AML-193 (cell line): ENCODE results near the gene CACNG4.

Source experiments
- DNase-seq, 2 experiments: peaks; one replicate each; lab custom pipeline; 2025; lab: John Stamatoyannopoulos, UW

CACNG4 gene

DNA sequence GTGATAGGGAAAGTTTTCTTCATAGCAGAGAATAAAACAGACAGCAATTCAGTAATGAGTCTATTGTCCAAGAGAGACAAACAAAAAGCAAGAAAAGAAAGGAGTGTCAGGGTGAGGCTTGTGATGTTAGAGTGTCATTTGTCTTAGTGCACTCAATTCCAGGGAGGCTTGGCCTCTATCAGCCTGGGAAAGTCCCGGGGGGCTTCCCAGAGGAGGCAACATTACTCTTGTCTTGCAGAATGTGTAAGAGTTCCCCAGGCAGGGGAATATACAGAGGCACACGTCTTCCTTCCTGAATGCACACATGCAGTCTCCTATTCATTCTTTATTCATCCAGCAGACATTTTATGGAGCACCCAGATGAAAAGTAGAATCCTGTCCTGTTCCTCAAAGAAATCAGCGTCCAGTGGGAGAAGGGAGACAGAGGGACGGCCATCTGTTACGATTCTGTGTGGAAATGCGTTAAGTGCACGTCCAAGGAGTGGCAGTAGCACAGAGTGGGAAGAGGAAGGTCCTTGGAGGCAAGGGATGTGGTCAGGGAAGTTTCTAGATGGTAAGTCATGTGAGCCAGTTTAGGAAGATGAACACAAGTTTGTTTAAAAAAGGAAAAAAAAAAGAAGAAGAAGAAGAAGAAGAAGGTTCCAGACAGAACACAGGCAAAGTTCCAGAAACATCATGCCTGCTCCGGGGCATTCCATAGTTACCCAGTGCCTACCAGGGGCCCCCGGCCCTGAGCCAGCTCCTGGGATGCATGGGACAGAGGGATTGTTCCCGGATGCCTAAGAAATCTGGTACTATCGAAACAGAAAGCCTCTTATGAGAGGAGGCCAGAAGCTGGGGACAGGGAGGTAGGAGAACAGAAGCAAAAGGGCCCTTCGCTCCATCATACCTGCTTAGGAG is 21.1 kb downstream of the CACNG4 start:
- DNase-seq, result no peak

DNA sequence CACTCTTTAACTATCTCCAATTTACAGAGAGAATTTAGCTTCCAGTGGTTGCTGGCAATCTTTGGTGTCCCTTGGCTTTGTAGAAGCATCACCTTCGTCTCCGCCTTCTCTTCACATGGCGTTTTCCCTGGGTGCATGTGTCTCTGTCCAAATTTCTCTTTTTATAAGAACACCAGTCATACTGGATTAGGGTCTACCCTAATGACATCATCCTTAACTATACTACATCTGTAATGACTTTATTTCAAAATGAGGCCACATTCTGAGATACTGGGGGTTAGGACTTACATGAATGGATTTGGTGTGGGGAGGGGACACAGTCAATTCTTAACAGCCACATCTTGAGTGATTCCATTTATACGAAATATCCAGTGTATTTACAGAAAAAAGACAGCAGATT is 22.2 kb downstream of the CACNG4 start:
- DNase-seq, result no peak

DNA sequence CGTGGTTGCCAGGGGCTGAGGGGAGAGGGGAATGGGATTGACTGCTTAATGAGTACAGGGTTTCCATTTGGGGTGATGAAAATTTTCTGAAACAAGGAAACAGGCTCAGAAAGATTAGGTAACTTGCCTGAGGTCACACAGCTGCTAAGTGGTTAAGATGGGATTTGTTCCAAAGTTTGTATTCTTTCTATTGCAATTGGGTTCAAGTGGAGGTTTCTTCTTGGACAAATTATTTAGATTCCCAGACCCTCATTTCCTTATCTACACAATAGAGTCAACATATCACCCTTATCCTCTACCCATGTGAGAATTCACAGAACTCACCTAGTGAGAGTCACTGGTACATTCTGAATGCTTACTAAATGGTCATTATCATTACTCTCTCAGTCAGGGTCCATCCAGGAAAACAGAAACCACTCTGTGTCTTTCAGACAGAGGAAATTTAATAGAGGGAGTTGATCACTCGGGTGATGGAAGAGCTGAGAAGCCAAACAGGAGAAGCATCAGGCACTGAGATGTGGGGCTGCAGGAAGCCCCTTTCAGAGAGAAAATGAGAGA is 22.6 kb downstream of the CACNG4 start:
- no peak for DNase-seq

DNA sequence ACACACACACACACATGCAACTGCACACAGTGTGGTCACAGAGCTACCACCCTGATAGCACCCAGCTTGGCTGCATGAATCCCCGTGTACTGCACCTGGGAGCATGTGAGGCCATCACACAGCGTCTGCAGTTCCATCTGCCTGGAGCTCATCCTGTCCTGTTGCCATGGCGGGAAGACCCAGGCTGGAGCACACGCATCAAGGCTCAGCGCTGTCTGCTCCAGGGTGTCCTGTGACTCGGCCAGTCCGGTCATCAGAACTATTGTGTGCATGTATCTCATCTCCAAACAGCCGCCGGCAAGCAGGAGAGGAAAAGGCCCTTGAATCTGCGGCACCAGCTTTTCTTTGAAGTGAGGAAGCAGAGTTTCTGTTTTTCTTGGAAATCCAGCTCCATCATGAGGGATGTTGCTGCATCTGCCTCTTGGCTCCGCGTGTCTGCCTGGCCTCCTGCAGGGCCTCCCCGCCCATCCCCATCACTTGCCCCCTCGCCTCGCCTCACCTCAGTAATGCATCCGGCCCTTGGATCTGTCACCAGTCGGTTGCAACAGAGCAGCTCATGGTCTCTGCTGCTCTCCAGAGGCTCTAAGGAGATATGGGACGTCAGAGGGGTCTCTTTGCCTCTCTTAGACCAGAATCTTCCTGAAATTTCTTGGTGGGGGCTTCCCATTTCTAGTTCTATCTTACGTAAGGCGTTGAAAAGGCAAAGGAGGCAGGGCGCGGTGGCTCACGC is 23.7 kb downstream of the CACNG4 start:
- DNase-seq, result no peak

DNA sequence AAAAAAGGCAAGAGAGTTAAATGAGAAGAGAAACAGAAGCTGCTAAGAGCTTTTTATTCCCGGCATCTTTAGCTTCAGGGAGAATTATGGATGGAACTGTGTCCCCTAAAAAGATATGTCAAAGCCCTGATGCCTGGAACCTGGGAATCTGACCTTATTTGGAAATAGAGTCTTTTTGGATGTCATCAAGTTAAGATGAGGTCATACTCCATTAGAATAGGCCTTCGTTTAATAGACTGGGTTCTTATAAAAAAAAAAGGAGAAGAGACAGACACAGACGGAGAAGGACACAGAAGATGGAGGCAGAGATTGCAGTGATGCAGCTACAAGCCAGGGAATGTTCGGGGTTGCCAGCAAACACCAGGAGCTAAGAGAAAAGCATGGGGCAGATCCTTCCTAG is 24.6 kb downstream of the CACNG4 start:
- no peak for DNase-seq

DNA sequence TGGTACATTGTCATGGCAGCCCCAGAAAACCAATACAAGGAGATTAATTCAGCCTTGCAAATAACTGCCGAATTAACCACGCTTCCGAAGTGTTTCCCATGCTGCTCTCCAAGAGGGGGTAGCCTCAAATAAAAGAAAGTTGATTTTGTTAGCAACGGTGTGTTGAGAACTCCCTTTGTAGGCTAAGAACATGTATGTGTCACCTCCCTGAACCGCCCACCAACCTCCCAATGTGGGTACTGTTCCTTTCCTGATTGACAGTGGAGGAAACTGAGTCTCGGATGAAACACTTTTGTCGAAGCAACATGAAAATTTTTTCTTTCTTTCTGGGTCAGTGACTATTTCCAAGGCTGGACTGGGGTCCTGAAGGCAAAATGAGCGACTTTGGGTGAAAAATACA is 25.1 kb downstream of the CACNG4 start:
- no peak for DNase-seq

DNA sequence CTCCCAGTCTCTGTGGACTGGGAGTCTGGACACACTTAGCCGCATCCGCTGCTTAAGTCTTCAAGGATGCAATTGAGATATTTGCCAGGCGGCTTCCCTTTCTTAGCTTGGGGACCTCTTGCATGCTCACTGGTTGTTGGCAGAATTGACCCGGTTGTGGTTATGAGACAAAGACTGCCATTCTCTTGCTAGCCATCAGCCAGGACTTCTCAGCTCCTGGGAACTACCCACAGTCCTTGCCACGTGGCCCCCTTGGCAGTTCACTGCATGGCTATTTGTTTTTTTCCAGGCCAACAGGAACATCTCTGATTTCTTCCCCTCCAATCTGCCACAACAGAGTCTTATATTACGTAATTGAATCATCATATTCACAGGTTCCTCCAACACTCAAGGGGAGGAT is 25.5 kb downstream of the CACNG4 start:
- DNase-seq, result no peak

DNA sequence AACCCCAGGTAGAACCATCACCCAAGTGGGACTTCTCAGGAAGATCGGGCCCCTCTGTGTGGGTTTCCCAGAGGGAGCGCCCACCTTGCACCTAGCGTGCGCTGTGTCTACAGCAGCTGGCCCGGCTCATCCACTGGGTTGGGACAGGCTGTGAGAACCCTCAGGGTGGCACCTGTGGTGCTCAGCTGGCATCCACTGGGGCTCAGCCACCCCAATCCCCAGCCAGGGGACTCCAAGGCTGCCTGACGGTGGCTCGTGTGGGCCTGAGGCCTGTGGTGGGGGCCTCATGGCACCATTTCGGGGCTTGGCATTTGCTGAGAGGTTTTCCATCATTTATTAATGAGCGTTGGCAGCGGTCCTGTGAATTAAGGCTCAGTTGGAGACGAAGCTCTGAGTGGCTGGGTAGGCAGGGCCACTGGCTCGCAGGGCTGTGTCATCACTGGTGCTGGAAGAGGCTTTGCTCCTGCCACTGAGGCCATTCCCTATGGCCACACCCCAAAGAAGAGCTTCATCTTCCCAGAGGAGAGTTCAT is 28.5 kb downstream of the CACNG4 start:
- no peak for DNase-seq

DNA sequence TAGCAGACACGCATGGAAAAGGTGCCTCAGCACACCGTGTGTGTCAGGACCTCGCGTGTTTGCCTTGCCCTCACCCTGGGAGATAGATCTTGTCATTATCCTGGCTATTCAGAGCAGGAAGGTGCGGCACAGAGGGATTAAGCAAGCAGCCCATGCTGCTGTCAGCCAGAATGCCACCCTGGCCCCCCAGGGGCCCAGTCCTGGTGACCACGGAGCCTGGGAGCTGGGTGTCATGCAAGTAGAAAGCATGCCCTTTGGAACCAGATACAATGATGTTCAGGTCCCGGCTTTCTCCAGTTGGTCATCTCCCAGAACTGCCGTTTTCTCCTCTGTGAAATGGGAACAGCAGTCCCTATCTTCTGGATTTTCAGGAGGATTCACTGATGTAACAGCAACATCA is 29.9 kb downstream of the CACNG4 start:
- DNase-seq, result no peak

DNA sequence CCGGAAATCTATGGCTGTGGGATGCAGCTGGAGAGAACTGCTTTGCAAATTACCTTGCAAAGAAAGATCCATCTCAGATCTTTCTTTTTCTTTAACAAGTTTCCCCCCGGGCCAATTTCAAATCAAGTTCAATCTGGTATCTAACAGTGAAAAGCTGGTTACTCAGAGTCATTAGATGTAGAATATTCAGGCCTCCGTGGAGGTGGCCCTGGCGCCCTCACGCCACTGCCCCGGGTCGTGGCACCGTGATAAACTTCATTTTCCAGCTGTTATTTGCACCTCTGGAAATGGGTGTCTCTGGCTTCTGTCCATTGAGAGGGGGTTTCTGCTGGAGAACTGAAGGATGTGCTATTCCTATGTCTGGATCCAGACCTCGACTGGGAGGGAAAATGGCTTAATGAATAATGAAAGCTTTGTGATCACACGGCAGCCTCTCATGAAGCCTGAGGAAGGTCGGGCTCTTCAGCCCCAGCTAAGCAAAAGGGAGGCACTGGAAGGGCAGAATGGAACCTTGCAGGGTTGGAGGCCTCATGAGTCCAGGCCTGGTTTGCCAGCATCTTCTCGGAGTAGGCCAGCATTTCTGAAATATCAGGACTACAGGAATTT is 30.5 kb downstream of the CACNG4 start:
- no peak for DNase-seq

DNA sequence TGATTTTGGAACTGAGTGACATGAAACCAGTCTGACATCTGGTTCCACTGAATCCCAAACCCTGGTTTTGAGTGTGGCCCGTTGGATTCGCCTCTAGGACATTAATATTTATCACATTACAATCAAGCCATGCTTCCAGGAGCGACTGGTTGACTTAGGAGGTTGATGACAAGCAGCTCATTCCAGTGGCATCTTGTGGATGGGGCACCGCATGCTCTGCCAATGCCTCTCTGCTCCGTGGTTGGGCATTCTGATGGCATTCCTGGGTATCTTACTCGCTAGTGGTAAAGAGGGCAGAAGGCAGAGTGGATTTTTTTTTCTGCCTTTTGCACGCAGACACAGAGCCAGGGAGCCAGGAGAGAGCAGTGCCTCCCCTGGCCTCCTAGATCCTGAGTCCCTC is 31.4 kb downstream of the CACNG4 start:
- no peak for DNase-seq

DNA sequence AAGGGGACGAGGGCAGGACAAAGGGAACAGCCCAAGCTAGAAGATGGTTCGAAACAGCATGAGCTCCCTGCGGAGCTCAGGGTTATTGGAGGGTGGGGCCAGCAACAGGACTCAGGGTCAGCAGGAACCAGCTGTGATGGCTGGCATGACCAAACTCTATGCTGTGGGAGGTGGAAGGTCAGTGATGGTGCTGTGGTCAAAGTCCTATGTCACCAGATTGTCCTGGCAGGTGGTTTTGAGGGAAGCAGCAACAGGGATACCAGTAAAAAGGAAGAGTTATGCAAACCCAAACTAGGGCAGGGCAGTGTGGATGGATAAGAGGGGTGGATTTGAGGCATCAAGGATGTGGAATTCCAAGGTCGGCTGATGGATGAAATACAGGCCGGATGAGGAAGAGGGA is 32.4 kb downstream of the CACNG4 start:
- no peak for DNase-seq

DNA sequence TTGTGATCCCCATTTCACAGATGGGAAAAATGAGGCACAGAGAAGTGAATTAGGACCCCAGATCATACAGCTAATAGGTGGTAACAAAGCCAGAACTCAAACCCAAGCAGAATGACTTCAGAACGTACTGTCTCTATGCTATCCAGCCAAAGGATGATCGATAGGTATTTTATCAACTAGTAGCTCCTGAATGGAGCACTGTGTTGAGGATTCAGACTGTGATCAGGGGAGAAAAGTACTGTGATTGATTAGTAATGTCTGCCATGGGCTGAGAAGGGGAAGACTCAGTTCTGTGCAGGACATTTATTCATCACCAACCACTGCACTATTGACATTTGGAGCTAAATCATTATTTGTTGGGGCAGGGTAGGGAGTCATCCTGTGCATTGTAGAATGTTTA is 38.7 kb downstream of the CACNG4 start:
- no peak for DNase-seq

DNA sequence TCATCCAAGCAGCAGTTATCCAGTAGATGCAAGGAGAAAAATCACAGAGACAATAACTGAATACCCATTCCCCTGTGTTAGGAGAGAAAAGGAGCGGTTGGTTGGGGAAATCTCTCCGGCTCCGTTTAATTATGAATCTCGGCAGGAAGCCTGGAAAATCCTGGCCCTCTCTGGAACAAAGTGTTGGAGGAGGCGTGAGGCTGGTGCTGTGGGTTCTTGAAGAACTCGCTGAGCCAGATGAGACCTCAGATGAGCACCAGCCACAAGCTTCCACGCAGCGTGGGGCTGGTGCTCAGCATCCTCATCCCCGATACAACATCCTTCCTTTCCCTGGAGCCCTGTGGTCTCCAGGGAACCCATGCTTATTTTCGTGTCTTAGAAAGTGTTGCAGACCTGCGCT is 39.7 kb downstream of the CACNG4 start:
- DNase-seq, result no peak

DNA sequence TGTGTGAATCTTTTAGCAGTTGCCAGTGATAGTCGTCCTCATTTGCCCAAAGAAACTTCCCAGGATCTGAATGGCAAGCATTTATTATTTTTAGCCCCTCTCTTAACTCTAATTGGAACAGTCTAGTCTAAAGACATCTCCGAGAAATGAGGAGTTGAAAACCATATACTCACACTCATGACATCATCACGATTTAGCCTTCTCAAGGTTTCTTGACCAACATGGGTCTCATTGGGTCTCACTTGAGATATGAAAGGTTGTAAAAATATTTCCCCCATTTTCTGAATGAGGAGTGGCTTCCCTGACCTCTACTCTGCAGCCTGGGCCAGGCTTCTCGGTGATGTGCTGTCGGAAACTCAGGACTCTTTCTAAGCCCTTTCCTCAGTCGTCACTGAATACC is 42.8 kb downstream of the CACNG4 start:
- no peak for DNase-seq

DNA sequence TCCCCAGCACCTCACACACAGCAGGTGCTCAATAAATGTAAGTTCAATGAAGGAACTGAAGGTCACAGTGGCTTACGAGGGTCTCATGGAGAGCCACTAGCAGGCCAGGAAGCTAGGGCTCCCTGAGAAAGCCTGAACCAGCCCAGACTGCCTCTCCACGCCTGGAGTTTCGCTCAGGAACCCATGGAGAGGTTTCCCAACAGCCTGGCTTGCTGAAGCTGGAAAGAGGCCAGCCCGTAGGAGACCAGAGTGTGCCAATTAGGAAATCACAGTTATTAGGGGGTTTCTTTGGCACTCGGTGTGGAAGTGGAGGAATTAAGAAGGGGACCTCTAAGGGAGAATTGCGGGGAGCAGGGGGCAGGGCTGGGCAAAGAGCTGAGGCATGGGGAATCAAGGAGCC is 43.6 kb downstream of the CACNG4 start:
- DNase-seq, result no peak

DNA sequence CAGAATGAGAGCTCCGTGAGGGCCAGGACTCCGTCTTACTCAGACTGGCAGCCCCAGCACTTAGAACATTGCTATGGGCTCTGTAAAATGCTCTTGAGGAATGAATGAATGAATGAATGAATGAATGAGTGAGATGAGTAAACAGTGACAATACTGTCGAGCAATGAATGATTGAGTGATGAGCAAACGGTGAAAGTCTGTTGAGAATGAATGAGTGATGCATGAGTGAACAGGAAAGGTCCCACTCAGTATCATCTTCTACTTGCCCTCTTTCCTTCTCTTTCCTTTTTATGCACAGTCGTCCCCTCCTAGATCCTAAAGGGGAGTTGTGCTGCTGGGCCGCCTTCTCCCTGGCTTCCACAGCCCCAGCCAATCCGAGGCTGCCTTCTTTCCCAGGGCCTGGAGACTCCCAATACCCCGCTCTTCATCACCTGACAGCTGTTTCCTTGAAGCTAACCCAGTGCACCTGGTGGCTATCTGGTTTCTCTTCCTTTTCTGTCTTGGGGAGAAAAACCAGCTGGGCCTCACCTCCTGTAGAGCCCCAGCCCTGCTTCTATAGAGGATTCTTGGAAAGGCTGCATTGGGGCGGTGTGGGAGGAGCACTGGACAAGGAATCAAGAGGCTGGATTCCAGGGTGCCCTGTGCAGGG is 47.1 kb downstream of the CACNG4 start:
- DNase-seq, result no peak

DNA sequence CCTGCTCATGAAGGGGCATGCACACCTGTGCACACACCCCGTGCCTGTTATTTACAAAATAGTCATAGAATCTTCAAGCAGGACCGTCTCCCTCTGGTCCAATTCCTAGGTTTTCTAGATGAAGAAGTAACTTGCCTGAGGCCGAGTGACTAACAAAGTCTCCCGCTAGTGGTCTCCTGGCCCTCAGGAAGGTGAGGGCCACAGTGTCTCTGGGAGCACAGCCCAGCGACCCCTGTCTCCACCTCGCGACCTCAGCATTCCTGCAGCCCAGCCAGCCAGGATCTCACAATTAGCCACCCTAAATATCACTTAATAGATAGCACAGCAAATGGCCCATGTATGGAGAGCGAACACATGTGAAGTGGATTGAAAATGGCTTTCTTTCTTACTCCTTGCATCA is 49.4 kb downstream of the CACNG4 start:
- DNase-seq, result no peak

DNA sequence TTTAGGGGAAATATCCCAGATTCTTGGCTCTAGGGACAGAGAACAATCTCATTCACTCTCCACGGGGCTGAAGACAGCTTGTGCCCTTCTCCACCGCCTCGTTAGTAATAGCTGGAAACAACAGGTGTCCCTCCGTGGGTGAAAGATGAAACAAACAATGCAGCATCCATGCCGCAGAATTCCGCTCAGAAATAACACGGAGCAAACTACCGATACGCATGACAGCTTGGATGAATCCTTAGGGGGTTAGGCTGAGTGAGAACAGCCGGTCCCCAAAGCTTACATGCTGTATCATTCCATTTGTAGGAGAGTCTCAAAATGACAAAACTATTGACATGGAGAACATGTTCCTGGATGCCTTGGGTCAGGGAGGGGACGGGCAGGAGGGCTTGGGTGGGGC is 50.5 kb downstream of the CACNG4 start:
- no peak for DNase-seq

DNA sequence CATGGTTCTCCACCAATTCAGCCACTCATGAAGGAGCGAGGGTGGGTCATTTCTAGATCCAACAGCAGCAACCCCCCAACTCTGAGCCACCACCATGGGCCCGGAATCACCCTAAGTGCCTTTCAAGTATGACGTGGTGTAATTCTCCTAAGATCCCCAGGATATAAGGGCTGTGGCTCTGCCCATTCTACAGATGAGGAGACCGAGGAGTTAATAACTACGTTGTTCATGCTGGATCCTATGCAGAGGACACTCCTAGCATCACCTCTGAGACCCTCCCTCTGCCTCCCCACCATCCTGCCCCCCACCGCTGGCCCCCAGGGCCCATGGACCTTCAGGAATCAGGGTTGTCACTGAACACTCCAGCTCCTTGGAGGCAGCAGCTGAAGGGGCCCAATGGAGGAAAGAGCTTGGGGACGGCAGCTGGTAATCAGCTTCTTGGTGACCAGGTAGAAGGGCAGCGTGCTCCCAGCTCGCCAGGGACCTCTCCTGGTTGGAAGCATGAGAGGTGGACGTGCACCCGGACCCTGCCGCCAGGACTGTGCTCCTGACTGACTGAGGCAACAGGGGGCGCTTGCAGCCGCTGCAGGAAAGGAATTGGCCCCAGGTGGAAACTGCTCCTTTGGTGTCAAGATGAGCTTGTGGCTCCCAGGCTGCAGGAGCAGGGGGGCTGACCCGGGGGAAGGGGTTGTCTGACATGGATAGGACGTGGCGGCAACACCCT is 51.7 kb downstream of the CACNG4 start:
- no peak for DNase-seq

DNA sequence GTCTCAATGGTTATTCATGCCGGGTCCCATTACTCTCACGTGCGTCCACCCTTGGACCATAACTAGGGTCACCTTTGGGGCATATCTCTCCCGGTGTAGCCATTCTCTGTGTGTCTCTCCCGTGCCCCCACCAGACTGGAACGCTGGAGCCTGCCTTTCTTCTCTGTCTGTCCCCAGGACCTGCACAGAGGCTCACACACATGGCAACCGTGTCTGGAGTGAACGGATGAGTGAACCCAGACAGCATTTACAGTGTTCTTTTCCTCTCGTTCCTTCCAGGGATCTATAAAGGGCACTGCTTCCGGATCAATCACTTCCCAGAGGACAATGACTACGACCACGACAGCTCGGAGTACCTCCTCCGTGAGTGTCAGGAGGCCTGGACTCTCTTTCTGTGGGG is 53.4 kb downstream of the CACNG4 start:
- DNase-seq, result no peak
